IPS DF 6.9 (cell line): ENCODE data around the gene CFAP157.

ENCODE experiments used
- DNase-seq: peaks from one replicate; pipeline ENCODE4 v3.0.0-alpha.2; 2013; ENCODE audit warnings: low read depth, low spot score
- H3K27ac ChIP-seq: one replicate; pipeline ENCODE4 v1.5.1; 2013; ENCODE audit warnings: low read length, control low read depth
- H3K27me3 ChIP-seq: 2 replicates; pipeline ENCODE4 v1.6.1; 2013; ENCODE audit warnings: mild to moderate bottlenecking, low read length; ENCODE audit not compliant: control insufficient read depth, insufficient read depth
- H3K36me3 ChIP-seq: 2 replicates; pipeline ENCODE4 v1.6.1; 2013; ENCODE audit warnings: low read length; ENCODE audit not compliant: control insufficient read depth, insufficient read depth
- H3K4me1 ChIP-seq: 2 replicates; pipeline ENCODE4 v1.6.1; 2013; ENCODE audit warnings: low read length; ENCODE audit not compliant: control insufficient read depth, insufficient read depth
- H3K4me3 ChIP-seq: 2 replicates; pipeline ENCODE4 v1.5.1; 2013; ENCODE audit warnings: mild to moderate bottlenecking, low read length
- H3K9me3 ChIP-seq: 2 replicates; pipeline ENCODE4 v1.6.1; 2013; ENCODE audit warnings: low read length, inconsistent platforms; ENCODE audit not compliant: control insufficient read depth, insufficient read depth
- WGBS: extraction: QIAGEN DNeasy Blood & Tissue Kit; methylation state at CpG from one replicate; pipeline ENCODE4 v1.1.7; 2013; ENCODE audit warnings: mixed read lengths, missing lambda C conversion rate; ENCODE audit not compliant: insufficient read length, insufficient coverage; 5-methylcytosine and 5-hydroxymethylcytosine counted together

CFAP157 gene

DNA sequence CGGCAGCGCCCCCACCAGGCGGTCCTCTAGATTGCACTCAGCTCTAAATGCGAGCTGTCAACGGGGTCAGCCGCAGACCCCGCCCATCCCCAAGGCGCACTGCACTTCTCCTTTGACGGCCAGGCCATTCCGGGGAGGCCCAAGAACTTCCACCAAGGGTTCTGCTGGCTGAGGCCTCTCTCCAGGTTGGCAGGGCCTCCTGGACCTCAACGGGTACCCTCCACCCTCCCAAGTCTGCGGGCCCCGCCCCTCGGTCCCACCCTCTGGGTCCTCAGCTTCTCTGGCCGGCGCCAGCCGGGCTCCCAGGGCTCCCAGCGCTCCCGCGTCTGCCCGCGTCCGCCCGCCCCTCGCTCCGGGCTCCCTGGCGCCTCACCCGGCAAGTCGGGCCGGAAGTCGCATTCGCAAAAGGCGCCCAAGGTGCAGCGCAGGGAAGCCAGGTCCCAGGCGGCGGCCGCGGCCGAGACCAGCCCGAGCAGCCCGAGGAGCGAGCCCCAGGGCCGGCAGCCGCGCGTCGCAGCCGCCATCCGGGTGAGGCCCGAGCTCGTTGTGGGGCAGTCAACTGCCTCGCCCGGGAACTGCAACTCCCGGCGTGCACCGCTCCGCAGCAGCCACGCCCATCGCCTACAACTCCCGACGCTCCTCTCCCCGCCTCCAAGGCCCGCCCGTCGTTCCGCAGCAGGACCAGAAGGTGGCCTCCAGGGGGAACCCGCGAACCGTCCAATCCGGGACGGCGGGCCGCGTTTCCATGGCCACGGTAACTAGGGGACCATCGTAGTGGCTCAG is 28.1 kb downstream of the CFAP157 start, which contains the start of gene TOR2A:
Gene TOR2A, minus strand, starts transcription at position 548 of the 783 bp plus-strand sequence. Its CDS starts 24 bp downstream, at position 524.
- Histone ChIP-seq H3K4me1 (peaks cover 6% of the 10 kb centered on the region), H3K27me3 (no peaks in the 10 kb centered on the region), H3K27ac (no peak within 1 kb of the TSS), H3K36me3 (peaks cover 2% of the 10 kb centered on the region; the same call in 1 of the 2 replicates), H3K9me3 (no peaks in the 10 kb centered on the region), H3K4me3 (peak within 1 kb of the TSS; percentile 77; the same call in 1 of the 2 replicates)
- peak; percentile 97 for DNase-seq
- WGBS, result no CpG with 5 or more reads among the region's 76 CpGs

DNA sequence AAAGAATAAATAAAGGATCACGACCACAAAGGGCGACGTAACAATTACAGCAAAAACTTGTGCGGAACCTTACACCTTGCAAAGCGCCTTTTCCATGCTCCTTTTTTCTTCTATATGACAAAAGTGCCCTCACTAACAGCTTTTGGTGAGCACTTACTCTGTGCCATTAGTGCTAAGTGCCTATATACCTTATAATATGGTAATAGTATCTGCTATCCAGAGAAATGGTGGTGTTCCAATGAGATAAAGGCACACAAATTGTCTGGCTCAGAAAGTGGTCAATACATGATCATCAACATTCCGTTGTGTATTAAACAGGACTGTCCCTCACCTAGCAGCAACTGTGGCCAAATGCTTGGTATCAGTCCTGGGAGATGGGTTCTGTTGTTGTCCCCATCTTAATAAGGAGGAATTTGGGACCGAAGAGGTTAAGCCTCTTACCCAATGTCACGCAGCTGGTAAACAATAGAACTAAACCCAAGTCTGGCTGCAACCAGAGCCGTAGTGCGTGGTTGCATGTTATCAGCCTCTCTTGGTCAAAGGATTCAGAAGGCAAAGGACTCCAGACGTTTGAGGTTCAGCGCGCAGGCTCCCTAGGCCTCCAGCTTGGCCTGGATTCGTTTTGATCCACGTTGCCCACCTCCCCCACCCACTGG is 28.9 kb downstream of the CFAP157 start:
- peaks cover 6% of the 10 kb centered on the region for H3K4me1 ChIP-seq
- no peaks in the 10 kb centered on the region for H3K27me3 ChIP-seq
- peaks cover 2% of the 10 kb centered on the region; the same call in 1 of the 2 replicates for H3K36me3 ChIP-seq
- no peak overlapping the region for H3K4me3 ChIP-seq
- no CpG with 5 or more reads among the region's 15 CpGs for WGBS
- no peak for DNase-seq
- H3K27ac ChIP-seq, result no peak overlapping the region
- H3K9me3 ChIP-seq, result no peaks in the 10 kb centered on the region

DNA sequence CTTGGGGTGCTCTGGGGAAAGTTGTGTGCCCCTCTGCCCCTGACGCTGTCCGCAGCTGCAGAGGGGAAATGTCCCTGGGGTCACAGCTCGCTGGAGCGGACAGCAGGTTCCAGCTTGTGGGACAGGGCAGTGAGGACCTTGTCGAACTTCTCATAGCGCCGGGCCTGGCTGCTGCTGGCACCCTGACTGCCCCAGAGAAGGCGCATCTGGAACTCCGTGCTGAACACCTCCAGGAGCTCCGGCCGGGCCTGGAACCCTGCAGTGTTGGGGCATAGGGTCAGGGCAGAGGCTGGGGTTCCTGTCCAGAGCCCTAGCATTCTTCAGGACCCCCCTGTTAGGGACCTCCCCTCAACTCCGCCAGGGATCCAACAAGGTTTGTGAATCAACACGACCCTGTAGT is 31.9 kb downstream of the CFAP157 start:
- H3K27me3 ChIP-seq, result no peaks in the 10 kb centered on the region
- no peak overlapping the region for H3K4me3 ChIP-seq
- peaks cover 2% of the 10 kb centered on the region; the same call in 1 of the 2 replicates for H3K36me3 ChIP-seq
- H3K4me1 ChIP-seq, result peaks cover 6% of the 10 kb centered on the region
- no peaks in the 10 kb centered on the region for H3K9me3 ChIP-seq
- no peak for DNase-seq
- H3K27ac ChIP-seq, result no peak overlapping the region
- no CpG with 5 or more reads among the region's 13 CpGs for WGBS

GRCh38 chr9:127739614-127740330 is 33.0 kb downstream of the CFAP157 start:
- Histone ChIP-seq H3K27ac (no peak overlapping the region), H3K9me3 (no peaks in the 10 kb centered on the region), H3K4me3 (no peak overlapping the region), H3K36me3 (peaks cover 2% of the 10 kb centered on the region; the same call in 1 of the 2 replicates), H3K27me3 (no peaks in the 10 kb centered on the region), H3K4me1 (no peaks in the 10 kb centered on the region; the same call in 1 of the 2 replicates)
- DNase-seq, result no peak
- no CpG with 5 or more reads among the region's 19 CpGs for WGBS

- Histone ChIP-seq H3K27me3 (no peaks in the 10 kb centered on the region), H3K36me3 (peaks cover 2% of the 10 kb centered on the region; the same call in 1 of the 2 replicates), H3K4me1 (no peaks in the 10 kb centered on the region), H3K9me3 (no peaks in the 10 kb centered on the region), H3K27ac (no peak overlapping the region), H3K4me3 (peak overlapping the region; percentile 10; the same call in 1 of the 2 replicates)
- no CpG with 5 or more reads among the region's 38 CpGs for WGBS
- peak; percentile 91 for DNase-seq
Observed at GRCh38 chr9:127741831-127742434, 35.1 kb downstream of the CFAP157 start.

- H3K27ac ChIP-seq, result no peak overlapping the region
- DNase-seq, result peak; percentile 91
- no peaks in the 10 kb centered on the region for H3K9me3 ChIP-seq
- WGBS, result no CpG with 5 or more reads among the region's 33 CpGs
- H3K4me3 ChIP-seq, result peak overlapping the region; percentile 25; the same call in 1 of the 2 replicates
- peaks cover 2% of the 10 kb centered on the region; the same call in 1 of the 2 replicates for H3K36me3 ChIP-seq
- H3K27me3 ChIP-seq, result no peaks in the 10 kb centered on the region
- H3K4me1 ChIP-seq, result no peaks in the 10 kb centered on the region
Observed at GRCh38 chr9:127742435-127743088, 35.8 kb downstream of the CFAP157 start.

DNA sequence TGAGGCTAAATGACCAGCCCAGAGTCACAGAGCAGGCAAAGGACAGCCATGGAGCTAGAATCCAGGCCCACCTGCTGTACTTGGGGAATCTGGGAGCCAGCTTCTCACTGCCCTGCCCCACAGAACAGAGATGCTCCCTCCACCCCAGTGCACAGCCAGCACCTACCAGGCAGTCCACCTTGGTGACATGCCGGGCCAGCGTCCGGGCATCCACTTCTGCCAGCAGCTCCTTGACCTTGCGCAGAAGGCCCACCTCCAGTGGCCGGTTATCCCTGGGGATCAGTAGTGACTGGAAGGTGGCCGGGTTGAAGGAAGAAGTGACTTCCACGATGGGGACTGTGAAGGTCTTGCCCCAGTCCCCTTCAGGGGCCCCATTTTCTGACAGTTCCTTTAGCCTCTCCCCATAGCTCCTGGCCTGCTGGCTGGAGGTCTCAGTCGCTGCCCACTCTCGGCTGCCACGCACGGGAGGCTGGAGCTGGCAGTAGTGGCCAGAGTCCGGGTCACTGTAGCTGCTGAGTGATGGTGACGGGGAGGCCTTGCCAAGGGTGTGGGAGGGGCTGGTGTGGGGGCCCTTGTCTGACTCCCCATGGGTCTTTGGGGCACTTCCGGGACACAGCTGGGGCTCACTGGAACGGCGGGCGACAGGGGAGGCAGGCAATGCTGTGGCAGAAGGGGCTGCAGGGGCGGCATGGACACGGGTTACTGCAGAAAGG is 37.8 kb downstream of the CFAP157 start:
- Histone ChIP-seq H3K36me3 (peaks cover 11% of the 10 kb centered on the region), H3K4me1 (no peaks in the 10 kb centered on the region), H3K9me3 (no peaks in the 10 kb centered on the region), H3K27ac (no peak overlapping the region), H3K27me3 (no peaks in the 10 kb centered on the region), H3K4me3 (no peak overlapping the region)
- WGBS, result no CpG with 5 or more reads among the region's 19 CpGs
- DNase-seq, result no peak

DNA sequence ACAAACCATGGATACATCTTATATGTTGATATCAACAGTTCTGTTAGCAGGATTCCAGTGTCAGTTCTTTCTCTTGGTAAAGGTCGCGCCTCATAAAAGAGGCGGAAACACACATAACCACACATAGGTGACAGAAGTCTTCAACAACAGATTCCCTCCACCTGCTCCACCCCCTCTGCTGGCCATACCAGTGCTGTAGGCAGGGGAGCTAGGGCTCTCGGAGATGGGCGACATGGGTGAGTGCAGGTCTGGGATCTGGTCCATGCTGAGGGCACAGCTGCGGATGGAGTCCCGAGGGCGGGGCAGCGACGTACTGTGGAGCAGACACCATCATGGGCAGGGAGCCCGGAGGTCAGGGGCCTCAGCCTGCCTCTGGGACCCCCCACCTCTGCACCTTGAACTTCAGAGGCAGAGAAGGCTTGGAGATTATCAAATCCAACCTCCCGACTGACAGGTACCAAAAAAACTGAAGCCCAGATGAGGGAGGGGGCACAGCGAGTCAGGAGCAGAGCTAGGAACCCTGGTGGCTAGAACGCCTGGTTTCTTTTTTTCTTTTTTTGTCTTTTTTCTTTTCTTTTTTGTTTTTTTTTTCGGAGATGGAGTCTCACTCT is 40.3 kb downstream of the CFAP157 start:
- WGBS, result no CpG with 5 or more reads among the region's 15 CpGs

More for the DNA sequence above, 40.3 kb downstream of the CFAP157 start:
- H3K4me1 ChIP-seq, result no peaks in the 10 kb centered on the region
- no peak overlapping the region for H3K4me3 ChIP-seq
- peaks cover 10% of the 10 kb centered on the region for H3K36me3 ChIP-seq
- H3K27me3 ChIP-seq, result no peaks in the 10 kb centered on the region
- no peak overlapping the region for H3K27ac ChIP-seq
- no peaks in the 10 kb centered on the region for H3K9me3 ChIP-seq
- DNase-seq, result no peak
